ENCODE measurements around the gene B4GALNT3. TPM values are rescaled to one million over a fixed set of nuclear protein-coding genes. Genes with fewer than 3 reads are reported as not detected.

B4GALNT3 gene
- total and polyA plus RNA-seq, 10 of the 15 experiments (the other 5 are each of a cell fraction or from before 2014, with no cell fraction given) = 0.05 to 4.2 (median 2.7) TPM; not detected in 1

GRCh38 chr12:473863-474577 lies 14.3 kb downstream of the B4GALNT3 start:
- no peak overlapping the region for H3K4me2 ChIP-seq (ENCODE audit: control insufficient read depth, insufficient read depth)
- ChIA-PET RAD21 (ENCODE audit: unreplicated experiment) (no interaction called here), CTCF (no interaction called here), SMC1A (ENCODE audit: uncharacterized antibody, unreplicated experiment) (no interaction called here), POLR2A (no interaction called here)
- H3K4me1 ChIP-seq (ENCODE audit: control insufficient read depth, insufficient read depth, low read length) = no peaks in the 10 kb centered on the region
- DNase-seq (ENCODE audit: low read depth, low spot score) (no peak), FAIRE-seq (no peak), ATAC-seq (no peak)
- no peaks in the 10 kb centered on the region for H3K9me3 ChIP-seq (replicated peaks; ENCODE audit: control insufficient read depth, insufficient read depth, low read length)
- TF ChIP-seq EZH2 (IDR thresholded peaks at IDR 0.05; ENCODE audit: borderline replicate concordance, control insufficient read depth, low read depth, low read length) = no peak
- TF ChIP-seq MEF2B (IDR thresholded peaks at IDR 0.05; ENCODE audit: partially characterized antibody, poor library complexity, severe bottlenecking) = no peak
- no peak for TF ChIP-seq RELB (IDR thresholded peaks at IDR 0.05; ENCODE audit: low read depth)
- TF ChIP-seq PAX8 (IDR thresholded peaks at IDR 0.05) = no peak
- H3K27ac ChIP-seq (ENCODE audit: control insufficient read depth, insufficient read depth) = no peak overlapping the region
- in situ Hi-C loops (cut with MboI) = no loop called here
- 14% methylated on average over 9 of the region's 9 CpGs for WGBS (ENCODE audit: insufficient coverage, insufficient replicate concordance, low lambda C conversion rate, missing lambda C conversion rate)
- no TSS peak for BruUV-seq (replicated peaks)
- H3K36me3 ChIP-seq (ENCODE audit: control insufficient read depth in 2 of 2, insufficient read depth in 2 of 2, low read length in 1 of 2) = no peaks in the 10 kb centered on the region
- H3K27me3 ChIP-seq (replicated peaks in 1 of 2; ENCODE audit: control insufficient read depth in 2 of 2, insufficient read depth in 2 of 2, low read length in 1 of 2) = no peaks in the 10 kb centered on the region; a peak in 1 of 4 replicates
- no peaks in the 10 kb centered on the region for H3K79me2 ChIP-seq (ENCODE audit: control insufficient read depth, insufficient read depth, low read length)
- no peak overlapping the region for H3K4me3 ChIP-seq
- intact Hi-C loops (cut with micrococcal nuclease; ENCODE audit: unreplicated experiment) = no loop called here
- H4K20me1 ChIP-seq (ENCODE audit: control insufficient read depth, insufficient read depth) = no peaks in the 10 kb centered on the region
- H2AFZ ChIP-seq (ENCODE audit: control insufficient read depth, low read depth, low read length) = no peak overlapping the region
- H3K9ac ChIP-seq (ENCODE audit: control insufficient read depth, insufficient read depth, low read length) = no peak overlapping the region

GRCh38 chr12:475286-475685 lies 15.5 kb downstream of the B4GALNT3 start:
- Histone ChIP-seq H2AFZ (ENCODE audit: control insufficient read depth, low read depth, low read length) (no peak overlapping the region), H3K9ac (ENCODE audit: control insufficient read depth, insufficient read depth, low read length) (no peak overlapping the region), H3K79me2 (ENCODE audit: control insufficient read depth, insufficient read depth, low read length) (no peaks in the 10 kb centered on the region), H3K4me2 (ENCODE audit: control insufficient read depth, insufficient read depth) (no peak overlapping the region), H3K27me3 (replicated peaks in 1 of 2; ENCODE audit: control insufficient read depth in 2 of 2, insufficient read depth in 2 of 2, low read length in 1 of 2) (no peaks in the 10 kb centered on the region; a peak in 1 of 4 replicates), H4K20me1 (ENCODE audit: control insufficient read depth, insufficient read depth) (no peaks in the 10 kb centered on the region), H3K4me3 (no peak overlapping the region), H3K9me3 (replicated peaks; ENCODE audit: control insufficient read depth, insufficient read depth, low read length) (no peaks in the 10 kb centered on the region), H3K27ac (ENCODE audit: control insufficient read depth, insufficient read depth) (no peak overlapping the region), H3K36me3 (ENCODE audit: control insufficient read depth in 2 of 2, insufficient read depth in 2 of 2, low read length in 1 of 2) (no peaks in the 10 kb centered on the region), H3K4me1 (ENCODE audit: control insufficient read depth, insufficient read depth, low read length) (no peaks in the 10 kb centered on the region)
- ChIA-PET POLR2A (no interaction called here), SMC1A (ENCODE audit: uncharacterized antibody, unreplicated experiment) (no interaction called here), CTCF (no interaction called here), RAD21 (ENCODE audit: unreplicated experiment) (interaction anchor here (0.7 kb wide), 1 partner anchor 1113 kb away, joined by 4 read pairs; no protein-coding TSS in a partner anchor)
- ATAC-seq (no peak), FAIRE-seq (no peak), DNase-seq (ENCODE audit: low read depth, low spot score) (no peak)
- 5% methylated on average over 5 of the region's 5 CpGs for WGBS (ENCODE audit: insufficient coverage, insufficient replicate concordance, low lambda C conversion rate, missing lambda C conversion rate)
- BruUV-seq (replicated peaks) = no TSS peak
- in situ Hi-C loops (cut with MboI) (no loop called here), intact Hi-C loops (cut with micrococcal nuclease; ENCODE audit: unreplicated experiment) (no loop called here)
- no peak for TF ChIP-seq MTA2 (IDR thresholded peaks at IDR 0.05; ENCODE audit: low read depth)
- TF ChIP-seq ZNF622 (IDR thresholded peaks at IDR 0.05) = no peak
- no peak for TF ChIP-seq MXI1 (IDR thresholded peaks at IDR 0.05; ENCODE audit: low read depth, low read length)
- no peak for TF ChIP-seq HCFC1 (IDR thresholded peaks at IDR 0.05; ENCODE audit: low read length)
- TF ChIP-seq SREBF2 (IDR thresholded peaks at IDR 0.05; ENCODE audit: low read length) = no peak
- no peak for TF ChIP-seq E4F1 (IDR thresholded peaks at IDR 0.05; ENCODE audit: borderline replicate concordance, partially characterized antibody)
- no peak for TF ChIP-seq SIX5 (IDR thresholded peaks at IDR 0.05; ENCODE audit: low read depth, low read length, severe bottlenecking)

Data from GM12878 (cell line).